Activated CD4-positive, alpha-beta T cell treated with anti-CD3 and anti-CD28 coated beads, Interleukin-2, amount 50 U/mL, for 48 hours (primary cell): ENCODE results near the gene HSD17B2.

Experiments used
- DNase-seq, 2 experiments: peaks; one replicate each; pipeline ENCODE4 v3.0.0-alpha.2; 2020

The HSD17B2 gene

GRCh38 chr16:82050909-82051357, 15.9 kb downstream of the HSD17B2 start:
- DNase-seq, result no peak

GRCh38 chr16:82051656-82052055, 16.6 kb downstream of the HSD17B2 start:
- no peak for DNase-seq

GRCh38 chr16:82055117-82055516, 20.1 kb downstream of the HSD17B2 start:
- DNase-seq, result no peak

GRCh38 chr16:82055728-82056549, 20.9 kb downstream of the HSD17B2 start:
- DNase-seq, result no peak

- no peak for DNase-seq
Measured at GRCh38 chr16:82056550-82056896, 21.5 kb downstream of the HSD17B2 start.

- DNase-seq, result no peak
Measured at GRCh38 chr16:82059161-82059982, 24.3 kb downstream of the HSD17B2 start.

- no peak for DNase-seq
Measured at GRCh38 chr16:82059983-82060421, 24.9 kb downstream of the HSD17B2 start.

GRCh38 chr16:82061861-82062525, 26.9 kb downstream of the HSD17B2 start:
- DNase-seq, result peak in 1 of 2 experiments; percentile 5

- no peak for DNase-seq
Measured at GRCh38 chr16:82062645-82063058, 27.6 kb downstream of the HSD17B2 start.

GRCh38 chr16:82063456-82064082, 28.5 kb downstream of the HSD17B2 start:
- DNase-seq, result no peak

- no peak for DNase-seq
Measured at GRCh38 chr16:82067042-82067803, 32.2 kb downstream of the HSD17B2 start.

GRCh38 chr16:82067804-82068325, 32.8 kb downstream of the HSD17B2 start:
- no peak for DNase-seq

- no peak for DNase-seq
Measured at GRCh38 chr16:82070656-82071369, 35.8 kb downstream of the HSD17B2 start.

GRCh38 chr16:82071421-82071820, 36.4 kb downstream of the HSD17B2 start:
- no peak for DNase-seq

- DNase-seq, result no peak
Measured at GRCh38 chr16:82072313-82072712, 37.3 kb downstream of the HSD17B2 start.

- DNase-seq, result no peak
Measured at GRCh38 chr16:82074019-82074558, 39.0 kb downstream of the HSD17B2 start.

GRCh38 chr16:82078125-82078524, 43.1 kb downstream of the HSD17B2 start:
- no peak for DNase-seq

GRCh38 chr16:82079892-82080291, 44.8 kb downstream of the HSD17B2 start:
- DNase-seq, result no peak

- no peak for DNase-seq
Measured at GRCh38 chr16:82081264-82081663, 46.2 kb downstream of the HSD17B2 start.

GRCh38 chr16:82082097-82082496, 47.0 kb downstream of the HSD17B2 start:
- DNase-seq, result no peak
